Globus pallidus (tissue), 1 donor: ENCODE measurements around the gene CLEC4G.

ENCODE experiments used
- DNase-seq: peaks from one replicate; pipeline ENCODE4 v3.0.0-alpha.2; 2015; ENCODE audit warnings: low spot score

Gene CLEC4G

GRCh38 chr19:7697721-7698287 is 34.1 kb downstream of the CLEC4G start:
- no peak for DNase-seq

GRCh38 chr19:7694499-7694898 is 37.4 kb downstream of the CLEC4G start:
- DNase-seq: no peak

GRCh38 chr19:7692417-7693088 is 39.4 kb downstream of the CLEC4G start:
- DNase-seq: no peak

GRCh38 chr19:7691497-7691896 is 40.4 kb downstream of the CLEC4G start:
- DNase-seq: no peak

- no peak for DNase-seq
These were observed 41.1 kb downstream of the CLEC4G start for GRCh38 chr19:7690779-7691258.

GRCh38 chr19:7689165-7689564 is 42.7 kb downstream of the CLEC4G start:
- no peak for DNase-seq

GRCh38 chr19:7687177-7687576 is 44.7 kb downstream of the CLEC4G start:
- DNase-seq: no peak

- DNase-seq: no peak
These were observed 46.1 kb downstream of the CLEC4G start for GRCh38 chr19:7685546-7686445.

GRCh38 chr19:7682175-7682855 is 49.6 kb downstream of the CLEC4G start:
- no peak for DNase-seq

GRCh38 chr19:7681340-7682174 is 50.4 kb downstream of the CLEC4G start:
- DNase-seq: peak; percentile 47

- DNase-seq: peak; percentile 75
These were observed 51.1 kb downstream of the CLEC4G start, which contains the start of gene TRAPPC5 for GRCh38 chr19:7680606-7681339. TSS of gene TRAPPC5 (plus strand) at chr19:7680833. CDS start at chr19:7682254, 1,421 bp downstream.

- DNase-seq: no peak
These were observed 51.9 kb downstream of the CLEC4G start for GRCh38 chr19:7679771-7680605.

GRCh38 chr19:7678971-7679751 is 52.7 kb downstream of the CLEC4G start:
- no peak for DNase-seq
